ENCODE data around the gene SLC2A4.

Gene SLC2A4

GRCh38 chr17:7279448-7279847 is 2.1 kb upstream of the SLC2A4 start:
- DNase-seq (ENCODE audit: low spot score) = no peak

GRCh38 chr17:7280519-7281073 is 922 bp upstream of the SLC2A4 start:
- peak; percentile 90 for DNase-seq (ENCODE audit: low spot score)

GRCh38 chr17:7281953-7282751 is 634 bp downstream of the SLC2A4 start:
- DNase-seq (ENCODE audit: low spot score) = no peak

- no peak for DNase-seq (ENCODE audit: low spot score)
These were observed 1.3 kb downstream of the SLC2A4 start for GRCh38 chr17:7282752-7283321.

- DNase-seq (ENCODE audit: low spot score) = no peak
These were observed 2.1 kb downstream of the SLC2A4 start for GRCh38 chr17:7283471-7284216.

- DNase-seq (ENCODE audit: low spot score) = no peak
These were observed 3.4 kb downstream of the SLC2A4 start for GRCh38 chr17:7284911-7285310.

- no peak for DNase-seq (ENCODE audit: low spot score)
These were observed 4.2 kb downstream of the SLC2A4 start for GRCh38 chr17:7285679-7286078.

- peak; percentile 4 for DNase-seq (ENCODE audit: low spot score)
These were observed 7.9 kb downstream of the SLC2A4 start for GRCh38 chr17:7289256-7290032.

GRCh38 chr17:7290166-7290565 is 8.6 kb downstream of the SLC2A4 start:
- peak; percentile 3 for DNase-seq (ENCODE audit: low spot score)

GRCh38 chr17:7290685-7291084 is 9.2 kb downstream of the SLC2A4 start:
- DNase-seq (ENCODE audit: low spot score) = peak; percentile 3

- peak; percentile 3 for DNase-seq (ENCODE audit: low spot score)
These were observed 10.7 kb downstream of the SLC2A4 start for GRCh38 chr17:7292194-7292593.

GRCh38 chr17:7292729-7293128 is 11.2 kb downstream of the SLC2A4 start:
- DNase-seq (ENCODE audit: low spot score) = peak; percentile 12

GRCh38 chr17:7293159-7293558 is 11.6 kb downstream of the SLC2A4 start:
- DNase-seq (ENCODE audit: low spot score) = peak; percentile 6

GRCh38 chr17:7293816-7294613 is 12.5 kb downstream of the SLC2A4 start:
- DNase-seq (ENCODE audit: low spot score) = no peak

GRCh38 chr17:7294614-7295153 is 13.2 kb downstream of the SLC2A4 start, which contains the start of gene YBX2:
TSS of gene YBX2 (minus strand) at chr17:7294639. CDS start at chr17:7294500, 139 bp downstream.
- DNase-seq (ENCODE audit: low spot score) = peak; percentile 63

GRCh38 chr17:7295230-7296180 is 14.0 kb downstream of the SLC2A4 start:
- DNase-seq (ENCODE audit: low spot score) = no peak

GRCh38 chr17:7296189-7296861 is 14.8 kb downstream of the SLC2A4 start:
- DNase-seq (ENCODE audit: low spot score) = peak; percentile 93

GRCh38 chr17:7304179-7304578 is 22.7 kb downstream of the SLC2A4 start:
- no peak for DNase-seq (ENCODE audit: low spot score)

All from AG20443 (cell line).